ENCODE results near the gene WFDC12. TPM values are rescaled to one million over a fixed set of nuclear protein-coding genes. Genes with fewer than 3 reads are reported as not detected.

Gene WFDC12
- total RNA-seq, 2 donors from 2014 or later = not detected

GRCh38 chr20:45105317-45105716 lies 18.9 kb downstream of the WFDC12 start:
- no peaks in the 10 kb centered on the region for H3K4me1 ChIP-seq (replicated peaks)
- H3K27me3 ChIP-seq (replicated peaks; ENCODE audit: insufficient read depth) = no peaks in the 10 kb centered on the region
- no peaks in the 10 kb centered on the region for H3K9me3 ChIP-seq
- H3K27ac ChIP-seq = no peak overlapping the region
- DNase-seq (ENCODE audit: low spot score) = no peak
- H3K4me3 ChIP-seq = no peak overlapping the region
- intact Hi-C loops (cut with DNase I) = no loop called here
- TF ChIP-seq, protein P1, sequence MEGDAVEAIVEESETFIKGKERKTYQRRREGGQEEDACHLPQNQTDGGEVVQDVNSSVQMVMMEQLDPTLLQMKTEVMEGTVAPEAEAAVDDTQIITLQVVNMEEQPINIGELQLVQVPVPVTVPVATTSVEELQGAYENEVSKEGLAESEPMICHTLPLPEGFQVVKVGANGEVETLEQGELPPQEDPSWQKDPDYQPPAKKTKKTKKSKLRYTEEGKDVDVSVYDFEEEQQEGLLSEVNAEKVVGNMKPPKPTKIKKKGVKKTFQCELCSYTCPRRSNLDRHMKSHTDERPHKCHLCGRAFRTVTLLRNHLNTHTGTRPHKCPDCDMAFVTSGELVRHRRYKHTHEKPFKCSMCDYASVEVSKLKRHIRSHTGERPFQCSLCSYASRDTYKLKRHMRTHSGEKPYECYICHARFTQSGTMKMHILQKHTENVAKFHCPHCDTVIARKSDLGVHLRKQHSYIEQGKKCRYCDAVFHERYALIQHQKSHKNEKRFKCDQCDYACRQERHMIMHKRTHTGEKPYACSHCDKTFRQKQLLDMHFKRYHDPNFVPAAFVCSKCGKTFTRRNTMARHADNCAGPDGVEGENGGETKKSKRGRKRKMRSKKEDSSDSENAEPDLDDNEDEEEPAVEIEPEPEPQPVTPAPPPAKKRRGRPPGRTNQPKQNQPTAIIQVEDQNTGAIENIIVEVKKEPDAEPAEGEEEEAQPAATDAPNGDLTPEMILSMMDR (IDR thresholded peaks at IDR 0.05) = no peak
- TF ChIP-seq POLR2A (IDR thresholded peaks at IDR 0.05) = no peak
- no peak for TF ChIP-seq POLR2AphosphoS5 (IDR thresholded peaks at IDR 0.05)
- no peaks in the 10 kb centered on the region for H3K36me3 ChIP-seq
- 93% methylated on average over 2 of the region's 2 CpGs for WGBS

DNA sequence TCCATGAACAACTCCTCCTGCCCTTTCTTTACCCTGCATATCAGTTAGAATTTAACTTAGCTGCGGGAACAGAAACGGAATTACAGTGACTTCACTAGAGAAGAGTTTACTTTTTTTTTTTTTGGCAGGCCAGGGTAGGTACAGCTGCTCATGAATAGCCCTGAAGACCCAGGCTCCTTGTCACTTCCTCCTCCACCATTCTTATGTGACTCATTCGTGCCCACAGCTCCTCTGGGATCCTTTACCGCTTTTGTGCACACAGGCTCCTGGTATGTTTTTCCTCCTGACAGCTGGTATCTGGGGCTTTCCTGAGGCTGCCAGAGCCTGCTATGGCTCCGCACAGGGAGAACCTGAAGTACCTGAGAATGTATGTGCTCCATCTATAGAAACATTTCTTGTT lies 19.5 kb downstream of the WFDC12 start:
- intact Hi-C loops (cut with DNase I) = no loop called here
- H3K27me3 ChIP-seq (replicated peaks; ENCODE audit: insufficient read depth) = no peaks in the 10 kb centered on the region
- TF ChIP-seq, protein P1 (IDR thresholded peaks at IDR 0.05) = no peak
- TF ChIP-seq POLR2A (IDR thresholded peaks at IDR 0.05) = no peak
- no peak for TF ChIP-seq POLR2AphosphoS5 (IDR thresholded peaks at IDR 0.05)

GRCh38 chr20:45103072-45103471 lies 21.2 kb downstream of the WFDC12 start:
- TF ChIP-seq POLR2A (IDR thresholded peaks at IDR 0.05) = no peak
- TF ChIP-seq POLR2AphosphoS5 (IDR thresholded peaks at IDR 0.05) = no peak
- TF ChIP-seq, protein P1 (IDR thresholded peaks at IDR 0.05) = no peak
- H3K4me1 ChIP-seq (replicated peaks) = peaks cover 3% of the 10 kb centered on the region
- H3K36me3 ChIP-seq = no peaks in the 10 kb centered on the region
- intact Hi-C loops (cut with DNase I) = no loop called here
- 82% methylated on average over 2 of the region's 2 CpGs for WGBS
- no peak overlapping the region for H3K27ac ChIP-seq
- DNase-seq (ENCODE audit: low spot score) = no peak
- H3K27me3 ChIP-seq (replicated peaks; ENCODE audit: insufficient read depth) = no peaks in the 10 kb centered on the region
- H3K9me3 ChIP-seq = no peaks in the 10 kb centered on the region
- no peak overlapping the region for H3K4me3 ChIP-seq

More for the DNA sequence above, 19.5 kb downstream of the WFDC12 start:
- Histone ChIP-seq H3K4me3 (no peak overlapping the region), H3K27ac (no peak overlapping the region), H3K36me3 (no peaks in the 10 kb centered on the region), H3K9me3 (no peaks in the 10 kb centered on the region), H3K4me1 (replicated peaks) (no peaks in the 10 kb centered on the region)
- no peak for DNase-seq (ENCODE audit: low spot score)
- 62% methylated on average over 5 of the region's 5 CpGs for WGBS

DNA sequence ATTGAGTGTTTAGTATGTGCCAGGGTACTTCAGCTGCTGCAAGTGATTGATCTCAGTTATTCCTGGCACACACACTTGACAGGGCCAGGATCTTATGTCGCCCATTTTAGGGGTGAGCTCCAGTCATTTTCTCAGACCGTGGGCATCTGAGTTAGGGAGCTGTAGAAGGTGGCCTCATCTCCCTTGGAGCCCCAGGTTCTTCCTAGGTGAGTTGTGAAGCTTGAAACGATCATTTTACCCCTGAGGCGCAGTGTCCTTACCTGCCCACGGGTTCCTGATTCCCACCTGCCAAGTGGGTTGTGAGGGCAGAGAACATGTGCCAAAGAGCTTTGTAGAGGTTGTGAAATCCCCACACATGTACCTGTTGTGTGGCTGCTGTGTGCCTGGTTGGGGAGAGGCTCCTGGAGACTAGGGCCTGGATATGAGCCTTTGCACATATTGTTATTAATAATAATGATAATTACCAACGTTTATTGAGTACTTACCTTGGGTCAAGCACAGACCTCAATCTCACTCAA lies 22.9 kb downstream of the WFDC12 start:
- intact Hi-C loops (cut with DNase I) = no loop called here

More for the DNA sequence above, 22.9 kb downstream of the WFDC12 start:
- 74% methylated on average over 6 of the region's 6 CpGs for WGBS
- H3K9me3 ChIP-seq = no peaks in the 10 kb centered on the region
- H3K4me3 ChIP-seq = no peak overlapping the region
- H3K27ac ChIP-seq = no peak overlapping the region
- H3K27me3 ChIP-seq (replicated peaks; ENCODE audit: insufficient read depth) = peaks cover 3% of the 10 kb centered on the region
- TF ChIP-seq, protein P1 (IDR thresholded peaks at IDR 0.05) = no peak
- TF ChIP-seq POLR2AphosphoS5 (IDR thresholded peaks at IDR 0.05) (no peak), POLR2A (IDR thresholded peaks at IDR 0.05) (no peak)
- DNase-seq (ENCODE audit: low spot score) = no peak
- H3K4me1 ChIP-seq (replicated peaks) = peaks cover 5% of the 10 kb centered on the region
- H3K36me3 ChIP-seq = no peaks in the 10 kb centered on the region
